GM12874 (cell line): ENCODE measurements around the gene EHD1.

ENCODE experiments used
- CTCF ChIP-seq: IDR thresholded peaks from 2 replicates; pipeline ENCODE4 v1.5.1; 2011; ENCODE audit warnings: low read depth, mild to moderate bottlenecking, control low read depth, low read length, moderate library complexity; ENCODE audit not compliant: insufficient read depth

EHD1 gene

DNA sequence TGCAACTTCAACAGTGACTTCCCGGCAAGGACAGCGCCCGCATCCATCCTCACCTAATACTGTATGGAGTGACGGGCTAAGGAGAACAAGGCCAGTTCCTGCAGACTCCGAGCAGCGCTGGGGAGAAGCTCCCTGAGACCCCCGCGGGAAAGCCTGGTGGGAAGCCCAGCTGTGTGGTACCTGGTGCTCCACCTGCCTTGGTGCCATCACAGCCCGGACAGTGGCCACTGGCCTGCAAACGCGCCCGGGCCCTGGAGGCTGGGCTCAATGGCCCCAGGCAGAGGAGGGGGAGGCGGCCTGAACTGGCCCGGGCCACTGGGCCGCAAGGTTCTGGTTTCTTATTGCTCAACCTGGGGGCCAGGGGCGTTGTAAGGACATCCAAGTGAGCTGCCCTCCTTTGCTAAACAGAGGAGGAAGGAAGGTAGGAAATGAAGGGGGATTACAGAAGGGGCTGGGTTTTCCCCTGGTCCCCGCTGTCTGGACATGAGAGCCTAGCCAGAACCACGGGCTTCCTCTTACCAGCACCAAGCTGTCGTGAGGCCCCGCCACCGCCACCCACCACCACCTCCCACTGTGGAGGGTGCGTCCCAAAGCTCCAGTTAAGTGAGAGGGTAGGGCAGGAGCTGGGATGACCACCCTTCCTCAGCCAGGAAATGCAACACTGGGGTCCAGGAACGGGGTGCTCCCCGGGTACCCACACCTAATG, 25.5 kb downstream of the EHD1 start:
- TF ChIP-seq CTCF: no peak

DNA sequence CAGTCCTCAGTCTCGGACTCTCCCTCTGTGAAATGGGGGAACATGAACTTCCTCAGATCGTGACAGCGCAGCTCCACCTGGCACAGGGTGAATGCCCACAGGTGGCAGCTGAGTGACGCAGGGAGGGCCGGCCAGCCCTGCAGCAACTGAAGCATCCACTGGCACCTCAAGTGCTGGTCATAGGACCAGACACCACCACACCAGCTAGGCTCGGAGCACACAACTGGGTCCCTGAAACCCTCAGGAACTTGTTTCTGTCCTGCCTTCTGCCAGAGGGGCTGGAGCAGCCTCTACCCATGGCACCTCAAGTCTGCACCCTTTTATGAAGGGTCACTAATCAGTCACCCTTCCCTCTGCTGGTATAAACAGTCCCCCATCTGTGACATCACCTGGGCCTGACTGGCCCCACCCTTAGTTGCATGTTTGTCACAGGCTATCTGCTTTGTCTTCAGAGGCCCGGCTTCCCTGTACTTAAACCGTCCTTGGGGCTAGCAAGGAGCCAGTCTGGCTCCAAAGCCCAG, 26.5 kb downstream of the EHD1 start:
- TF ChIP-seq CTCF: no peak

GRCh38 chr11:64850979-64851567, 27.3 kb downstream of the EHD1 start:
- TF ChIP-seq CTCF: peak; percentile 38; the same call in 1 of the 2 replicates

DNA sequence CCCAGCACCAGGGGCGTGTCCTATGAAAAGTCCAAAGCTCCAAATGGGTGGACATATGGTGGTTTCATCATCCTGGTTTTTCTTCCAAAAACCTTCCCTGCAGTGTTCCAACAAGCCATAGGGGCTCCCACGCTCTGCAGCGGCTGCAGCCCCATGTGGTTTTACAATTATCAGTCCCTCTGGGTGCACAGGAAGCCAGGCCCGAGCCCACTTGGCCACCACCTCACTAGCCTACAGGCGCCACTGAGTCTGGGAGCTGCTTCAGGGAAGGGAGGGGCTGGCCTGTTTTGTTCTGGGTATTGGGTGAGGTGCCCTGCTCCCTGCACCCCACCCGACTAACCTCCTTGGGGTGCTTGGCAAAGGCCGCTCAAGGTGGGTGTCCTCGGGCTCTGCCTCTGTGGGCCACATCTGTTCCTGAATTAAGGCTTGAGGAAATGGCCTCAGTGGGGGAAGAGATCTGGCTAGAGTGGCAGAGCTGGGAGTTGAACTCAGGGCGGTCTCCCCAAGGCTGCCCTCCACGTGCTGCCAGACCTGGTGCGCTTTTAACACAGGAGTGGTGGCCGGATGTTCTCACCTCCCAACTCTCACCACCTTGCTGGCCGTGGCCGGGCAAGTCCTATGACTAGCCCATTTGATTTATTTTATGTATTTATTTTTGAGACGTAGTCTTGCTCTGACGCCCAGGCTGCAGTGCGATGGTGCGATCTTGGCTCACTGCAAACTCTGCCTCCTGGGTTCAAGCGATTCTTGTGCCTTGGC, 28.6 kb downstream of the EHD1 start:
- no peak for TF ChIP-seq CTCF

DNA sequence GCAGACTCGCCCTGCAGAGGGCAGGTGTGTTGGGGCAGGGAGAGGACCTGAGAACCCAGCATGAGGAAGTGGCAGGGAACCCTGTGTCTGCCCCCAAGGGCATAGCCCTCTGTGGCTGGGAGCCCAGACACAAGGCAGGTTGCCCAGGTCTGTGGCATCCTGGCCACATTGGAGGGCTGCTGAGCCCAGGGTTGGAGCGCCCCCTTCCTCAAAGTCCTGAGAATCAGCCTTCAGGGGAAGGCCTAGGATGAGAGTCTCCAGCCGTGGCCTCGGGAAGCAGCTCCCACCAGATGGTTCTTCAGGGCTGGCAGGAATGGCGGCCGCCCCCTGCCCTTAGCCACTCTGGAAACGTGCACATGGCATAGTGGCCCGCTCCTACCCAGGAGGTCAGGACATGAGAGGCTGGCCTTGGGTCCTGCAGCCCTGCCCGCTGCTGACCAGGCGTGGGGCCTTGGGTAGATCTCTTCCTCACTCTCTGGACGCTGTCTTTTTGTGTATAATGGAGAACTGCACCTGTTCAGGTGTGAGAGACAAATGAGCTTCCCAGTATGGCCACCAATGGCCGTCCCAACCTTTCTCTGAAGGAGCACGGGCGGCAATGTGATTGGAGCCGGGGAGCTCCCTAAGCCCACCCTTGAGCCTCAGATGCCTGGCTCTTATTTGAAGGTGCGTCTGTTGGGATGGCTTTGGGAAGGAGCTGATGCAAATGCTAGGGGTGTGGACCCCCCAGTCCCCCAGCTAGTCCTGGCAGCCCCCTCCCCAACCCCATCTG, 29.4 kb downstream of the EHD1 start:
- TF ChIP-seq CTCF: peak; percentile 30; the same call in 1 of the 2 replicates

- no peak for TF ChIP-seq CTCF
Measured at GRCh38 chr11:64848214-64848825, 30.1 kb downstream of the EHD1 start.
